ENCODE results near the gene WDR90.
A peak's percentile ranks its signal among the peaks of the same experiment; 100 is the strongest.

The WDR90 gene
- 2.3 to 18.0 (median 10.1) reads per million in 18 experiments for total RNA-seq

- peak; percentile 93 to 97 for DNase-seq
Observed at GRCh38 chr16:648781-649589, at the start of gene WDR90. Gene WDR90 (plus strand): TSS chr16:649365. CDS start chr16:649417, 52 bp downstream.

DNA sequence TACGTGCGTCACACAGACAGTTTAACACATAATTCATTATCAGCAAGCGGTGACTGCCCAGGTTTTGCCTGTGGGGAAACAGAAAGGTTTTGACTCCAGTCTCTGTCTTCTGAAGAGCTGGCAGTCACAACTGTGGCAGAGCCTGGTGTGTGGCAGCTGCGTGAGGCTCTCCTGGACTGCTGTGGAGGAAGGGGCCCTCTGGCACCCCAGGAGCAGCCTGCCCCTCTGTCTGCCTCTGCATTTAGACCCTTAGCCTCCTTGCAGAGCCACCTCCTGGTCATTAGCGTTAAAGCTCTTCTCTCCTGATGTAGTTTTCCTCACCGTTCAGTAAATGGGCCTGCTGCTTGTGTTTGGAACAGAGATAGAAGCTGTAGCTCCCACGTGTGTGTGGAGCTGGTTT lies 48.4 kb upstream of the WDR90 start:
- peak in 1 of 2 donors; percentile 9 for DNase-seq

GRCh38 chr16:603933-604332 lies 45.2 kb upstream of the WDR90 start:
- DNase-seq, result no peak

DNA sequence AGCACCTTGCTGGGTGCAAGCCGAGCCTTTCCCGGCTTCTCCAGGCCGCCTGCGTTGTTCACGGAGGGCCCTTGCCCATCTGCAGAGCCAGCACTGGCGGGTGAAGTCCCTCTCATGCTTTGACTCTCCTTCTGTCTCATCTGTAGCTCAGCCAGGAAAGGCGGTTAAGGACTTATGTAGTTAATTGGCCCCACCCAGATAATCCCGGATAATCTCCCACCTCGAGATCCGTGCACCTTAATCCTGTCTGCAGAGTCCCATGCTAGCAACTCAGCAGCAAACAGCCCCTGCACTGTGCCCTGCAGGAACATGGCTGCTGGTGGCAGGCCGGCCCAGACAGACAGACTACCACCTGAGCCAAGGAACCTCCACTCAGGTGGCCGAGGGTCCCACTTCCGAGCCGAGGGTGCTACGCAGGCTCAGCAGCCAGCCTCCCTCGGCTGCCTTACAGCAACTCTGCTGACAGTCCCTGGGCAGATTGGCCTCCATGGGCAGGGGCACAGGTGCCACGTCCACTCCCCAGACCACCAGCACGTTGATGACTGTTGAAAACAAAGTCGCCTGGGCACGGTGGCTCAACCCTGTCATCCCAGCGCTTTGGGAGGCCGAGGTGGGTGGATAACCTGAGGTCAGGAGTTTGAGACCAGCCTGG lies 42.4 kb upstream of the WDR90 start:
- no peak for DNase-seq

DNA sequence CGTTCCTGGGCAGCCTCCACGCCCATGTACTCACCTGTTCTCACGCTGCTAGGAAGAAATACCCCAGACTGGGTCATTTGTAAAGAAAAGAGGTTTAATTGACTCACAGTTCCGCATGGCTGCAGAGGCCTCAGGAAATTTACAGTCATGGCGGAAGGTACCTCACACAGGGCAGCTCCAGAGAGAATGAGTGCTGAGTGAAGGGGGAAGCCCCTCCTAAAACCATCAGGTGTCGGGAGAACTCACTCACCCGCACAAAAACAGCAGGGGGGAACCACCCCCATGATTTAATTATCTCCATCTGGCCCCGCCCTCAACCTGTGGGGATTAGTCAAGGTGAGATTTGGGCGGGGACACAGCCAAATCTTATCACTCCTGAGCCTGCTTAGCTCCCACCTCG lies 41.1 kb upstream of the WDR90 start:
- no peak for DNase-seq

DNA sequence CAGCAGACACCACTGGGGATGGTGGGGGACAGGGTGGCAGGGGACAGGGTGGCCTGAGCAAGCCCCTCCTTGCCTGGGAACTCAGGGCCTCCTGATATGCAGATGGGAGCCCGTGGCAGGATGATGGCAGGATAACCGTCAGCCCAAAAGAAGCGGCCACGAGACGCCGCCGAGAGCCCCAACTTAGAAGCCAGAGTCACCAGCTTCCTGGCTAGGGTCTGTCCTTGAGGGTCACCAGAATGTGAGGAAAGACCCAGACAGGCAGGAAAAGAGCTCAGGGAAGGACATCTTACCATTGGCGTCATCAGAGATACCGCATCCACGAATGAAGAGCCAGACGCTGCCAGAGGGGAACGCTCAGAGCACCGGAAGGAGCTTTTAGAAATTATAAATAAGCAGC lies 39.8 kb upstream of the WDR90 start:
- no peak for DNase-seq

DNA sequence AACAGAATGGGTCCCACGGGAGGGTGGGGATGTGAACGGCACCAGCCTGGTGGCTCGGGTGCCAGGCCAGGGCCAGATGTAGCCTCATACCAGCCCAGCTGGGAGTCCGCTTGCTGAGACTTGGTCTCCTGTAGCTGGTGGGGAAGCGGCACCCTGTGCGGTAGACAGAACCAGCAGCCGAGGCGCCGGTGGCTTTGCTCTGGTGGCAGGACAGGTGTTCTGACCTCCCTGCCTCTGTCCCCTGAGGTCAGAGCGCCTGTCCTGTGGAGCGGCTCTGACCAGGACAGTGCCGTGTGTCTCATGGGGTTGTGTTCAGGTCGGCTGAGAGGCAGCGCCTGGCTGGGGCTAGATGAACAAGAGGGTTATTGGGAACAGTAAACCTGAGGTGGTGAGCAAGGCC lies 39.2 kb upstream of the WDR90 start:
- DNase-seq, result no peak

- DNase-seq, result peak; percentile 53 to 68
Observed at GRCh38 chr16:610513-611381, 38.4 kb upstream of the WDR90 start.

GRCh38 chr16:615122-615521 lies 34.0 kb upstream of the WDR90 start:
- no peak for DNase-seq

DNA sequence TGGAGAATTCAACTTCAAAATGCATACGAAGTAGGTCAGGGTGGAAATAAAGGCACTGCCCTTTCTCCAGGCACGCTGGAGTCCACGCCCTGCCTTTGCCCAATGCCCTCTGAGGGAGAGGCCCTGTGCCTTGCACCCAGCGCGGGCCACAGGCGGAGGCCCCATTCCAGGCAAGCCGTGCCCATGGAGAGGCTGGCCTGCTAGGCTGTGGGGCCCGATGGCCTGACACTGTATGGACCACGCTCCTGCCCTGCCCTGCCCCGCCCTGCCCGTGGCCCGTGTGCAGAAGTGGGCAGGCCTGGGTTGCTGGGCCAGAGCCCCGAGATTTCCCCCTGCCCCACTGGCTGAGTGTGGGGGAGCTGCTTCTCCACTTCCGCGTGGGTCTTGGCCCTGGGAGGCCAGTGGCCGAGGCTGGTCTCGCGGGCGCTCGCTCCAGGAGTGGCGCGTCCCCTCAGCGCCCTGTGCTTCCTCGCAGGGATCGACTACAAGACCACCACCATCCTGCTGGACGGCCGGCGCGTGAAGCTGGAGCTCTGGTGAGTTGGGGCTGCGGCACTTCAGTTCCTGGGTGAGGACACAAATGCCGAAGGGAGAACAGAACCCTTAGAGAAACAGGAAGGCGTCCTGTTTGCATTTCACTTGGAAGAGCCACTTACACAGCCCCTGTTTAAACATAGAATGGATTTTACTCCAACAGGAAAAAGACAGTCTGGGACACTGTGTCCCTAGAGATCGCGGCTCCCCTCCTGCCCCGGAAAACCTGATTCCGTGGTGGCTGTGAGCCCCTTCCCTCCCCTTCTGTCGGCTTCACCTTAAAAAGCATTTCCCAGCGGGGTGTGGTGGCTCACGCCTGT lies 32.2 kb upstream of the WDR90 start:
- DNase-seq, result no peak

DNA sequence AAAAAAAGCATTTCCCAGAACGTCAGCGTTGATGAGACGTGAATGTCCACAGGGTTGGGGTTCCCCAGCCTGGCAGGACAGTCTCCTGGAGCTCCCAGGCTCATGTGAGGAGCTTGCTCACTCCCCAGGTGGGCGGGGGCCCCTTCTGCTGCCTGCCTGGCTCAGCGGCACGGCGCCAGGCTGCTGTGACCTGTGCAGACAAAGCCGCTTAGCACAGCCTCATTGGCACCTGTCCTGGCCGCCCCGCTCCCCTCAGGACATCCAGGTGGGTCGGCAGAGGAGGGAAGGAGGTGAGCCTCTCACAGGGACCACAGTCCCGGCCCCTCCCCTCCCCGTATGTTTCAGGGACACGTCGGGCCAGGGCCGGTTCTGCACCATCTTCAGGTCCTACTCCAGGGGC lies 31.3 kb upstream of the WDR90 start:
- no peak for DNase-seq

GRCh38 chr16:619476-620100 lies 29.6 kb upstream of the WDR90 start:
- DNase-seq, result no peak

GRCh38 chr16:620700-621525 lies 28.3 kb upstream of the WDR90 start:
- no peak for DNase-seq

DNA sequence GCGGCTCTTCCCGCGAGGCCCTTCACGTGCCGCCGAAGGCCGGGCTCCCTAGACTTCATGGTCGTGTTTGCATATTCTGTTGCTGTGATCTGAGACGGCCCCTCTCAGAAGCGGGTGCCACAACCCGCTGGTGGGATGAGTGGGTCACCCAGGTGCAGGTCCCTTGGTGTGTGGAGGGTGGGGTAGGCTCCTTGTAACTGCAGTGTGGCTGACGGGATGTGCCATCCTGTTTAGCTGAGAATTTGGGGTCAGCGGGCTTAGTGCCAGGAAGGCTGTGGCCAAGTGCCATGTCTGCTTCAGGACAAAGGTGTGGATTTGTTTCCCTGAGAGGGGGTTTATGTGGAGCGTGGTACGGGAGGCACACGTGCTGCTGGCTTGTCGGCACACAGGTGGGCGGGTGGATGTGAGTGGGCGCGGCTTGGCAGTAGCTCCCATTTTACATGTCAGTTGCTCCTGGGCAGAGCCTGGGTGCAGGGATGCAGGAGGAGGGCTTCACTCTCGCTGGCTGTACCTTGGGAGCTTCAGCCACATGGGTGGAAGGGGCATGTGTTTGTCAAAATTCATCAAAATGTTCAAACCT lies 27.5 kb upstream of the WDR90 start:
- no peak for DNase-seq

DNA sequence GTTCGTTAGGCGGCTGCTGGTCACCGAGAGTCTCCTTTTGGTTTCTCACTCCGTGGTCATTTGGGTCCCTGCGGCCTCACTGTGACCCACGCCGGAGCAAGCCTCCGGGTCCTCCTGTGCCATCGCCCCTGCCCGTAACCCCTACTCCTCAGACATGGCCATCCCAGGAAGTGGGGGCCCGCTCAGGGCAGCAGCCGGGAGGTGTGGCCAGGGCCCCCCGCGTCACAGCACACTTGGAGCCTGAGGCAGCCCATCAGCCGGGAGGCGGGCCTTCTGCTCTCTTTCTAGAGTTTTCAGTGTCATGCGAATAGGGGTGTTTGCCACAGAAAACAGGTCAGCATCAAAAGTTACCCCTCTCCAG lies 26.3 kb upstream of the WDR90 start:
- no peak for DNase-seq

GRCh38 chr16:624526-625070 lies 24.6 kb upstream of the WDR90 start:
- DNase-seq, result no peak

DNA sequence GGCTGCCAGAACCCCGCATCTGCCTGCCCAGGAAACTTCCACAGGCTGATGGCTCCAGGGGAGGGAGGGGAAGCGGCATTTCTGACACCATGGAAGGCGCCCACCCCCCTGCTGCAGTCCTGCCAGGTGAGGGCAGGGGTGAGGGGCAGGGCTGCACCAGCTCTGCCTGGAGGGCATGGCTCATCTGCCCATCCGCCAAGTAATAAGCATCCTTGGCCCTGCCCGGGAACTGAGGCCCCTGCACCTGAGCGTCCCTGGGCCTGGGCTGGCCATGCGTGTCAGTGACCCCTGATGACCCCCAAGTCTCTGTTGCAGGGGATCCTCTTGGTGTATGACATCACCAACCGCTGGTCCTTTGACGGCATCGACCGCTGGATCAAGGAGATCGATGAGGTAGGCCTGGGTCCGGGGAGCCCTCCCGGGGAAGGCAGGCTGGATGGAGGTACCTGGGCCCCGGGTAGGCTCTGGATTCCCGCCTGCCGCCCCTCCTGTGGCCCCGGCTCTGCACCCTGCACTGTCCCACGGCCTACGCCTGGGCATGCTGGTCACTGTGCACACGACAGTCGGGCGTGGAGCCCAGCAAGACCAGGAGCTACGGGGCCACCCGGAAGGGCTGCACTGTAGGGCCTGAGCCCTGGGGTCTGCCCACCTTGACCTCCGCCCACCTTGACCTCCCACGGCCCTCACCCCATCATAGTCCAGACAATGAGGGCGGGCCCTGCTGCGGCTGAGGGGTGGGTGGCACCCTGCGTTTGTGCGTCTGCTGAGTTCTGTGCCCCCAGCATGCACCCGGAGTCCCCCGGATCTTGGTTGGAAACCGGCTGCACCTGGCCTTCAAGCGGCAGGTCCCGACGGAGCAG lies 23.8 kb upstream of the WDR90 start:
- no peak for DNase-seq

GRCh38 chr16:625977-626765 lies 23.0 kb upstream of the WDR90 start:
- no peak for DNase-seq

Measured in inflammatory macrophage (primary cell).